Mucosa of descending colon (tissue), 3 donors: Measurements from ENCODE around the gene ZFP90. TPM values are rescaled to one million over a fixed set of nuclear protein-coding genes. Genes with fewer than 3 reads are reported as not detected.

ENCODE experiments used
- ATAC-seq: fragments of 200-7000 bp; cut with Tn5 transposase; one replicate; pipeline ENCODE4 v1.9.1; 2020; ENCODE audit warnings: mild to moderate bottlenecking, moderate library complexity
- DNase-seq, 3 donors: peaks; one replicate each; pipeline ENCODE4 v3.0.0-alpha.2; 2020
- H3K36me3 ChIP-seq: fragments of 200-600 bp; one replicate; pipeline ENCODE4 v1.8.0; 2021; ENCODE audit warnings: low read depth, mild to moderate bottlenecking
- H3K4me1 ChIP-seq: fragments of 200-600 bp; one replicate; pipeline ENCODE4 v1.8.0; 2021; ENCODE audit warnings: low read depth, mild to moderate bottlenecking
- H3K4me3 ChIP-seq: fragments of 200-600 bp; one replicate; pipeline ENCODE4 v1.8.0; 2021; ENCODE audit warnings: mild to moderate bottlenecking
- H3K9me3 ChIP-seq: fragments of 200-600 bp; one replicate; pipeline ENCODE4 v1.8.0; 2021; ENCODE audit warnings: mild to moderate bottlenecking
- CTCF ChIP-seq: fragments of 200-600 bp; IDR thresholded peaks from one replicate; pipeline ENCODE4 v1.8.0; 2022; ENCODE audit warnings: antibody characterized with exemption, mild to moderate bottlenecking
- intact Hi-C, 2 donors: fragments of 100-400 bp; cut with DNase I in 1 of 2; cut with micrococcal nuclease in 1 of 2; formaldehyde crosslinking; loops; one replicate each; pipeline versions ENCODE4 v1.11.0 to v1.11.1; 2022; cut with DNase I, micrococcal nuclease
- total RNA-seq, 3 donors: library from RNA; stranded (reverse); fragmentation: NEBNext Ultra II Directional in 2 of 3; extraction: Animal tissue kit (Norgen Biotek cat#: 25700) in 2 of 3; gene quantifications; one replicate each; pipeline versions ENCODE4 v1.2.1 to v1.2.4, GENCODE V29; 2021 to 2023
- donor health status: DM: no; HTN: no; CAD: no; lungs with moderate emphysema.
- donor health status: DM: no; HTN: no; CAD: no.
- donor health status: DM: no; HTN: yes; CAD: no.

ZFP90 gene
- total RNA-seq, 3 donors from 2014 or later = 10.2 to 18.1 (median 12.8) TPM

GRCh38 chr16:68504066-68504465, 35.0 kb upstream of the ZFP90 start:
- no peak overlapping the region for H3K4me3 ChIP-seq
- DNase-seq (no peak), ATAC-seq (no peak)
- intact Hi-C loops = no loop called here
- no peak for TF ChIP-seq CTCF
- no peaks in the 10 kb centered on the region for H3K36me3 ChIP-seq
- no peaks in the 10 kb centered on the region for H3K4me1 ChIP-seq
- no peaks in the 10 kb centered on the region for H3K9me3 ChIP-seq

GRCh38 chr16:68506331-68507053, 32.6 kb upstream of the ZFP90 start:
- ATAC-seq (no peak), DNase-seq (peak in 1 of 3 donors; percentile 19)
- H3K4me1 ChIP-seq = peaks cover 4% of the 10 kb centered on the region
- no peaks in the 10 kb centered on the region for H3K36me3 ChIP-seq
- intact Hi-C loops = no loop called here
- TF ChIP-seq CTCF = no peak
- no peak overlapping the region for H3K4me3 ChIP-seq
- H3K9me3 ChIP-seq = no peaks in the 10 kb centered on the region

- Histone ChIP-seq H3K9me3 (no peaks in the 10 kb centered on the region), H3K4me1 (peaks cover 4% of the 10 kb centered on the region), H3K36me3 (no peaks in the 10 kb centered on the region), H3K4me3 (no peak overlapping the region)
- no peak for DNase-seq
- no peak for TF ChIP-seq CTCF
- intact Hi-C loops = no loop called here
- ATAC-seq = no peak
Observed at GRCh38 chr16:68508013-68508412, 31.1 kb upstream of the ZFP90 start.

- Histone ChIP-seq H3K36me3 (no peaks in the 10 kb centered on the region), H3K9me3 (no peaks in the 10 kb centered on the region), H3K4me3 (no peak overlapping the region), H3K4me1 (peaks cover 4% of the 10 kb centered on the region)
- TF ChIP-seq CTCF = no peak
- DNase-seq (peak in 1 of 3 donors; percentile 15), ATAC-seq (no peak)
- intact Hi-C loops = no loop called here
Observed at GRCh38 chr16:68508641-68509240, 30.4 kb upstream of the ZFP90 start.

- intact Hi-C loops = no loop called here
- no peak for TF ChIP-seq CTCF
- Histone ChIP-seq H3K4me3 (no peak overlapping the region), H3K4me1 (peaks cover 4% of the 10 kb centered on the region), H3K36me3 (no peaks in the 10 kb centered on the region), H3K9me3 (no peaks in the 10 kb centered on the region)
- DNase-seq (peak in 1 of 3 donors; percentile 21), ATAC-seq (no peak)
Observed at GRCh38 chr16:68509381-68509780, 29.7 kb upstream of the ZFP90 start.
